ENCODE data around the gene SPATA2L.

SPATA2L gene

DNA sequence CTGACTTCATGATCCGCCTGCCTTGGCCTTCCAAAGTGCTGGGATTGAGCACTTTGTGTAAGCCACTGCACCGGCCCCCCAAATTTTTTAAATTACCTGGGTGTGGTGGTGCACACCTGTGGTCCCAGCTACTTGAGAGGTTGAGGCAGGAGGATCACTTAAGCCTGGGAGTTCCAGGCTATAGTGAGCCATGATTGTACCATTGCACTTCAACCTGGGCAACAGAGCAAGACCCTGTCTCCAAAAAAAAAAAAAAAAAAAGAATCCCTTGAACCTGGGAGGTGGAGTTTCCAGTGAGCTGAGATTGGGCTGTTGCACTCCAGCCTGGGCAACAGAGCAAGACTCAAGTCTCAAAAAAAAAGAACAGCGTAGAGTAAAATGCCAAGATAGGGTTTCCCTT is 35.0 kb upstream of the SPATA2L start:
- TF ChIP-seq, protein P1, sequence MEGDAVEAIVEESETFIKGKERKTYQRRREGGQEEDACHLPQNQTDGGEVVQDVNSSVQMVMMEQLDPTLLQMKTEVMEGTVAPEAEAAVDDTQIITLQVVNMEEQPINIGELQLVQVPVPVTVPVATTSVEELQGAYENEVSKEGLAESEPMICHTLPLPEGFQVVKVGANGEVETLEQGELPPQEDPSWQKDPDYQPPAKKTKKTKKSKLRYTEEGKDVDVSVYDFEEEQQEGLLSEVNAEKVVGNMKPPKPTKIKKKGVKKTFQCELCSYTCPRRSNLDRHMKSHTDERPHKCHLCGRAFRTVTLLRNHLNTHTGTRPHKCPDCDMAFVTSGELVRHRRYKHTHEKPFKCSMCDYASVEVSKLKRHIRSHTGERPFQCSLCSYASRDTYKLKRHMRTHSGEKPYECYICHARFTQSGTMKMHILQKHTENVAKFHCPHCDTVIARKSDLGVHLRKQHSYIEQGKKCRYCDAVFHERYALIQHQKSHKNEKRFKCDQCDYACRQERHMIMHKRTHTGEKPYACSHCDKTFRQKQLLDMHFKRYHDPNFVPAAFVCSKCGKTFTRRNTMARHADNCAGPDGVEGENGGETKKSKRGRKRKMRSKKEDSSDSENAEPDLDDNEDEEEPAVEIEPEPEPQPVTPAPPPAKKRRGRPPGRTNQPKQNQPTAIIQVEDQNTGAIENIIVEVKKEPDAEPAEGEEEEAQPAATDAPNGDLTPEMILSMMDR (IDR thresholded peaks at IDR 0.05; ENCODE audit: low read depth, low read length): no peak
- no peak for DNase-seq (ENCODE audit: low read depth in 2 of 2)
- no peak overlapping the region for H3K4me3 ChIP-seq (replicated peaks in 1 of 2; ENCODE audit: low read depth in 2 of 2, low read length in 2 of 2)

DNA sequence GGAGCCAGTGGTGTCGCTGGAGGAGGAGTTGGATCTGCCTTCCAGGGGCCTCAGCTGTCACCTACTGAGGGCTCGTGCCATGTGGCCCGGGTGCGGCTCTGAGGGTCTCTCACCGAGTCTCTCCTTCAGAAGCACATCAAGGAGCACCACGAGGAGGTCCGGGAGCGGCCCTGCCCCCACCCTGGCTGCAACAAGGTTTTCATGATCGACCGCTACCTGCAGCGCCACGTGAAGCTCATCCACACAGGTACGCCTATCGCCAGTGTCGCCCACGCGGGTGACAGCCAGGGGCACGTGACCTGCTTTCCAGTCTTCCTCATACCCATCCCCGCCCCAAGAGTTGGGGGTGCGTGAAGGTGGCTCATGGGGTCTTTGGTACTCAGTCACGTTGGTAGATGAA is 32.3 kb upstream of the SPATA2L start:
- no peak for DNase-seq (ENCODE audit: low read depth in 2 of 2)
- TF ChIP-seq, protein P1 (IDR thresholded peaks at IDR 0.05; ENCODE audit: low read depth, low read length): no peak

GRCh38 chr16:89733322-89733721 is 31.8 kb upstream of the SPATA2L start:
- DNase-seq (ENCODE audit: low read depth in 2 of 2): no peak
- TF ChIP-seq, protein P1 (IDR thresholded peaks at IDR 0.05; ENCODE audit: low read depth, low read length): no peak
- H3K4me3 ChIP-seq (replicated peaks in 1 of 2; ENCODE audit: low read depth in 2 of 2, low read length in 2 of 2): no peak overlapping the region

More for the DNA sequence above, 32.3 kb upstream of the SPATA2L start:
- no peak overlapping the region for H3K4me3 ChIP-seq (replicated peaks in 1 of 2; ENCODE audit: low read depth in 2 of 2, low read length in 2 of 2)

GRCh38 chr16:89732918-89733242 is 31.4 kb upstream of the SPATA2L start:
- H3K4me3 ChIP-seq (replicated peaks in 1 of 2; ENCODE audit: low read depth in 2 of 2, low read length in 2 of 2): no peak overlapping the region
- TF ChIP-seq, protein P1 (IDR thresholded peaks at IDR 0.05; ENCODE audit: low read depth, low read length): no peak
- DNase-seq (ENCODE audit: low read depth in 2 of 2): no peak

- no peak for DNase-seq (ENCODE audit: low read depth in 2 of 2)
- TF ChIP-seq, protein P1 (IDR thresholded peaks at IDR 0.05; ENCODE audit: low read depth, low read length): no peak
- H3K4me3 ChIP-seq (replicated peaks in 1 of 2; ENCODE audit: low read depth in 2 of 2, low read length in 2 of 2): no peak overlapping the region
Observed at GRCh38 chr16:89732142-89732917, 30.8 kb upstream of the SPATA2L start.

DNA sequence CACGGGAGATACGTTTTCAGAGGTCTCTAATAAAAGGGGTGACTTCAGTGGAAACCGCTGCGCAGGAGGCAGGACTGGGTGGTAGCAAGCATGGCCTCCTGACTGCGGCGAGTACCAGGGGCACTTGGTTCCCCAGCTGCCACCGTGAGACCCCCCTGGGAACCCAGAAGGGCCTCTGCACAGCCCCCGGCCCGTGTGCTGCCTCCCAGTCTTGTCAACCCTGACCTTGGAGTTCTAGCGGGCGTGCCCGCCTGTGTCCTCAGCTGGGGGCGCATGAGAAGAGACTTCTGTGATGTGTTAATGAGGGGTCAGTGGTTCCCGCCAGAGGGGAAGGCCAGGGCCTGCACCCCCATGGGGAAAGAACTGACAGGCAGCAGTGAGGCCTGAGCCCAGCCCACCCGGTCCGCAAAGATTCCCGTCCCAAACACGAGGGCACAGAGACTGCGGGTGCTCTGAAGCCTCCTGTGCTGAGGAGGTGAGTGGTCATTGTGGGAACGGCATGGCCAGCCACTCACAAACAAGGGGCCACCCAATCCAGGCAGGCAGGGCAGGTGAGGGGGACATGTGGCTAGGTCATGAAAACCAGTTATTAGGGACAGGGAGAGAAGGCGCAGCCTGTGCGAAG is 29.2 kb upstream of the SPATA2L start:
- no peak for DNase-seq (ENCODE audit: low read depth in 2 of 2)
- no peak overlapping the region for H3K4me3 ChIP-seq (replicated peaks in 1 of 2; ENCODE audit: low read depth in 2 of 2, low read length in 2 of 2)
- TF ChIP-seq, protein P1 (IDR thresholded peaks at IDR 0.05; ENCODE audit: low read depth, low read length): no peak

Measured in cardiac fibroblast (primary cell).